HAP-1 (cell line): ENCODE measurements around the gene SMCO1.
"Not testable (repeated sequence)": the region's sequence is repeated elsewhere in the genome, so short reads cannot be mapped to it uniquely, and the experiment has no call there.

ENCODE experiments used
- DNase-seq, 2 experiments: peaks; one replicate each; pipeline ENCODE4 v3.0.0-alpha.2; 2016 to 2020; ENCODE audit warnings: low spot score in 2 of 2
- H3K27me3 ChIP-seq: fragments of 250-450 bp; sonication (Bioruptor Pico); 2 replicates; pipeline ENCODE4 v1.5.1; 2020; ENCODE audit warnings: low read depth, mild to moderate bottlenecking, moderate library complexity
- H3K36me3 ChIP-seq: fragments of 250-450 bp; sonication (Bioruptor Pico); replicated peaks from 2 replicates; pipeline ENCODE4 v1.5.1; 2020; ENCODE audit warnings: mild to moderate bottlenecking
- H3K4me1 ChIP-seq: fragments of 250-450 bp; sonication (Bioruptor Pico); 2 replicates; pipeline ENCODE4 v1.5.1; 2020; ENCODE audit warnings: mild to moderate bottlenecking
- H3K4me3 ChIP-seq: fragments of 250-450 bp; sonication (Bioruptor Pico); 2 replicates; pipeline ENCODE4 v1.5.1; 2020; ENCODE audit warnings: mild to moderate bottlenecking, moderate library complexity
- H3K9me3 ChIP-seq: fragments of 250-450 bp; sonication (Bioruptor Pico); 2 replicates; pipeline ENCODE4 v1.5.1; 2020; ENCODE audit warnings: mild to moderate bottlenecking, moderate library complexity
- in situ Hi-C: fragments of 300-500 bp; cut with MboI; formaldehyde crosslinking; loops from 3 replicates; pipeline ENCODE4 v1.14.3; 2020; ENCODE audit warnings: low sequenced_read_pairs, inconsistent platforms, mixed read lengths

SMCO1 gene

DNA sequence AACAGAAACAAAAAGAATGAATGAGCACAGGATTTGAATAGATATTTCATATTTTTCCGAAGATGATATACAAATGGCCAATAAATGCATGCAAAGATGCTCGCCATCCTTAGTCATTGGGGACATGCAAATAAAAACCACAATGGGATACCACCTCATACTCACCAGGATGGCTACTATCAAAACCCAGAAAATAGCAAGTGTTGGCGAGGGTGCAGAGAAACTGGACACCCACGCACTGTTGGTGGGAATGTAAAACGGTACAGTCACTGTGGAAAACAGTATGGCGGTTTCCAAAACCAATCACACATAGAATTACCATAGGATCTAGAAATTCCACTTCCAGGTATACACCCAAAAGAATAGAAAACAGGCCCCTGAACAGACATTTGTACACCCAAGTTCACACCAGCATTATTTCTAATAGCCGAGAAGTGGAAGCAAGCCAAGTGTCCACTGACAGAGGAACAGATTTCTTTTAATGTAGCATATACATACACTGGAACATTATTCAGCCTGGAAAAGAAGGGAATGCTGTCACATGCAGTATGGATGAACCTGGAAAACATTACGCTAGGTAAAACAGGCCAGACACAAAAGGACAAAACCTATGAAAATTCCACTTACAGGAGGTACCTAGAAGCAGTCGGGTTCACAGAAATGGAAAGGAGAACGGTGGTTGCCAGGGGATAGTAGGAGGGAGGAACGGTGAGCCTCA is 15.2 kb downstream of the SMCO1 start:
- H3K27me3 ChIP-seq, result no peaks in the 10 kb centered on the region
- in situ Hi-C loops, result loop anchor here (25.0 kb wide), 2 partner anchors 413 to 788 kb away; partner anchors contain the start of genes MUC20 and TFRC
- H3K4me3 ChIP-seq, result peak overlapping the region; percentile 95
- DNase-seq, result no peak
- peaks cover 20% of the 10 kb centered on the region for H3K36me3 ChIP-seq
- H3K4me1 ChIP-seq, result peaks cover 9% of the 10 kb centered on the region
- no peaks in the 10 kb centered on the region for H3K9me3 ChIP-seq

DNA sequence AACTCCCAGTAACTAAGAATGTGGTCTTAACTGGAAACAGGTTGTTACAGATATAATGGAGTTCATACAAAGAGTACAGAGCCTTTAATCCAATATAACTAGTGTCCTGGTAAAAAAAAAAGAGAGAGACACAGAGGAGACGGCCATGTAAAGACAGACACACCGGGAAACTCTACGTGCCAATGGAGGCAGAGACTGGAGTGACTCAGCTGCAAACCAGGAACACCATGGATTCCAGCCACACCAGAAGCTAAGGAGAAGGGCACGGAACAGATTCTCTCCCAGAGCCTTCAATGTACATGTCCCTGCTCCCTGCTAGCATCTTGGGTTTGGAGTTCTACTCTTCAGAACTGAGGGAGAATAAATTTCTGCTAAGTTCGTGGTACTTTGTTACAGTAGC is 16.1 kb downstream of the SMCO1 start:
- Histone ChIP-seq H3K9me3 (no peaks in the 10 kb centered on the region), H3K27me3 (no peaks in the 10 kb centered on the region), H3K36me3 (peaks cover 23% of the 10 kb centered on the region), H3K4me3 (peak overlapping the region; percentile 95), H3K4me1 (peaks cover 7% of the 10 kb centered on the region)
- in situ Hi-C loops, result no loop called here
- no peak for DNase-seq

DNA sequence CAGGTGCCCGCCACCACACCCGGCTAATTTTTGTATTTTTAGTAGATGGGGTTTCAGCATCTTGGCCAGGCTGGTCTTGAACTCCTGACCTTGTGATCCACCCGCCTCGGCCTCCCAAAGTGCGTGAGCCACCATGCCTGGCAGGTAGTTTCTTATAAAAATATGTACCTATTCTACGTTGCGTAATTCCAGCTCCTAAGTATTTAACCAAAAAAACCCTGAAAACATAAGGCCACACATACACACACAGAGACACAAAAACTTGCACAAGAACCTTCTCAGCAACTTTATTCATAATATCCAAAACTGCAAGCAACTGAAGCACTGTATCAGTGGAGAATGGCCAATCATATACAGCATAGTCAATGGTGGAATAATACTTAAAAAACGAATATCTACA is 16.8 kb downstream of the SMCO1 start:
- no peak overlapping the region for H3K4me3 ChIP-seq
- in situ Hi-C loops, result no loop called here

DNA sequence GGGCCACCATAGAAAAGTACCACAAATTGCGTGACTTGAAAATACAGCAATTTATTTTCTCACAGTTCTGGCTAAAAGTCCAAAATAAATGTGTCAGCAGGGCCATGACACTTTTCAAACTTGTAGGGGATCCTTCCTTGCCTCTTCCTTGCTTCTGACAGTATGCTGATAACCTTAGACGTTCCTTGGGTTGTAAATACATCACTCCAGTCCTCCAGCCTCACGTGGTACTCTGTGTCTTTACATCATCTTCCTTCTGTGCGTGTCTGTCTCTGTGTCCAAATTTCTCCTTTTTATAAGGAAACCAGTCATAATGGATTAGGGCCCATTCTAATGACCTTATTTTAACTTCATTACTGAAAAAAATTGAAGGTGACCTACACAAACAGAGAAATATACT is 19.0 kb downstream of the SMCO1 start:
- H3K36me3 ChIP-seq, result peaks cover 23% of the 10 kb centered on the region
- DNase-seq, result no peak
- H3K27me3 ChIP-seq, result no peaks in the 10 kb centered on the region
- in situ Hi-C loops, result no loop called here
- H3K4me3 ChIP-seq, result no peak overlapping the region
- H3K4me1 ChIP-seq, result peaks cover 5% of the 10 kb centered on the region; the same call in 1 of the 2 replicates
- no peaks in the 10 kb centered on the region for H3K9me3 ChIP-seq

More for the DNA sequence above, 16.8 kb downstream of the SMCO1 start:
- Histone ChIP-seq H3K27me3 (no peaks in the 10 kb centered on the region), H3K9me3 (no peaks in the 10 kb centered on the region), H3K36me3 (peaks cover 23% of the 10 kb centered on the region), H3K4me1 (peaks cover 5% of the 10 kb centered on the region; the same call in 1 of the 2 replicates)
- DNase-seq, result no peak

DNA sequence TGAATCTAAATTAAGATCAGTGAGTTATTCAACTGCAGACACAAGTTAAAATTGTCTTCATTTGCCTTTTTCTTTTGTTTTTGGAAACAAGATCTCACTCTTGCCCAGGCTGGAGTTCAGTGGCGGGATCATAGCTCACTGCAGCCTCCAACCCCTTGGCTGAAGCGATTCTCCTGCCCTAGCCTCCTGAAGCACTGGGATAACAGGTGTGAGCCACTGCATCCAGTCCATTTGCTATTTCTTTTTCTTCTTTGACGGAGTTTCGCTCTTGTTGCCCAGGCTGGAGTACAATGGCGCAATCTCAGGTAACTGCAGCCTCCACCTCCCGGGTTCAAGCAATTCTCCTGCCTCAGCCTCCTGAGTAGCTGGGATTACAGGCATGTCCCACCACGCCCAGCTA is 21.9 kb downstream of the SMCO1 start:
- in situ Hi-C loops, result no loop called here
- no peak overlapping the region for H3K4me3 ChIP-seq
- peaks cover 23% of the 10 kb centered on the region for H3K36me3 ChIP-seq
- H3K9me3 ChIP-seq, result no peaks in the 10 kb centered on the region
- DNase-seq, result no peak
- H3K27me3 ChIP-seq, result no peaks in the 10 kb centered on the region
- H3K4me1 ChIP-seq, result peaks cover 5% of the 10 kb centered on the region; the same call in 1 of the 2 replicates

DNA sequence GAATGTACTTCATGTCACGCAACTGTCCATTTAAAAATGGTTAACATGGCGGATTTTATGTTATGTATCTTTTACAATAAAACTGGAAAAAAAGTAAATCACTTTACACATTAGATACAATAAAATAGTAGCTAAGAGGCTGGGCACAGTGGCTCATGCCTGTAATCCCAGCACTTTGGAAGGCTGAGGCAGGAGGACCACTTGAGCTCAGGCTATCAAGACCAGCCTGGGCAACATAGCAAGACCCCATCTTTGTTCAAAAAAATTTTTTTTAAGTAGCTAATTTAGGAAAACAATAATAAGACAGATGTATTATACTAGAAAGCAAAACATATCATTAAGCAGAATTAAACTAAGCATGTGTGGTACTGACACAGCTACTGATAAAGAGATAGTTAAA is 23.1 kb downstream of the SMCO1 start:
- in situ Hi-C loops, result no loop called here
- H3K4me3 ChIP-seq, result no peak overlapping the region
- H3K36me3 ChIP-seq, result peaks cover 32% of the 10 kb centered on the region
- no peaks in the 10 kb centered on the region for H3K27me3 ChIP-seq
- DNase-seq, result no peak
- no peaks in the 10 kb centered on the region for H3K9me3 ChIP-seq
- peaks cover 5% of the 10 kb centered on the region; the same call in 1 of the 2 replicates for H3K4me1 ChIP-seq

DNA sequence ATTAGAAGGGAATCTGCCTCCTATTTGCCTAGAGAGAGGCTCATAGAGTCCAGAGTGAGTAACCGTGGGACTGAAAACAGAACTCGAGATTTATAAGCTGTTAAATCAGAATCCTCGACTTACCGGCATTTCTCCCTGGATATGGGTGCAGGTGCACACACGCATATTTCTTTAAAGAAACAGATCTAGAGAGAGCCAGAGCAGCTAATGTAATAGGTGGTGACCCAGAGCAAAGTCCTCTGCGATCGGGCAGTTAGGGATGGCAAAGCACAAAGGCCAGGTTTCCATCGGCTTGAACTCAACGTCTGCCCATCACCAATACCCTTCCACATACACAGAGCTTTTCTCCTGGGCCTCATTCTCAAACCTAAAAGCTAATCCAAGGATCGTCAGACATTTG is 25.4 kb downstream of the SMCO1 start:
- H3K27me3 ChIP-seq, result no peaks in the 10 kb centered on the region
- H3K4me3 ChIP-seq, result no peak overlapping the region
- in situ Hi-C loops, result no loop called here
- H3K4me1 ChIP-seq, result peaks cover 5% of the 10 kb centered on the region; the same call in 1 of the 2 replicates
- H3K36me3 ChIP-seq, result peaks cover 34% of the 10 kb centered on the region
- no peak for DNase-seq
- H3K9me3 ChIP-seq, result no peaks in the 10 kb centered on the region

DNA sequence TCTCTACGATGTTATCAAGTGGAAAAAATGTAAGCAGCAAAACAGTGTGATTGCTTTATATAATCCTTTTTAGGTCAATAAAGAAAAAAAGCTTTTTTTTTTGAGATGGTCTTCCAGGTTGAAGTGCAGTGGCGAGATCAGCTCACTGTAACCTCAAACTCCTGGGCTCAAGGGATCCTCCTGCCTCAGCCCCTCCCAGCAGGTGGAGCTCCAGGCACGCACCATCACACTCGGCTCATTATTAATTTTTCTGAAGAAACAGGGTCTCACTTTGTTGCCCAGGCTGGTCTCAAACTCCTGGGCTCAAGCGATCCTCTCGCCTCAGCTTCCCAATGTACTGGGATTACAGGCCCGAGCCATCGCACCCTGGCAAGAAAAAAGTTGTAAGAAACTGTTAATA is 28.9 kb downstream of the SMCO1 start:
- Histone ChIP-seq H3K4me3 (no peak overlapping the region), H3K9me3 (no peaks in the 10 kb centered on the region), H3K4me1 (peaks cover 5% of the 10 kb centered on the region; the same call in 1 of the 2 replicates), H3K27me3 (no peaks in the 10 kb centered on the region), H3K36me3 (peaks cover 53% of the 10 kb centered on the region)
- DNase-seq, result peak in 1 of 2 experiments; percentile 27
- in situ Hi-C loops, result no loop called here

DNA sequence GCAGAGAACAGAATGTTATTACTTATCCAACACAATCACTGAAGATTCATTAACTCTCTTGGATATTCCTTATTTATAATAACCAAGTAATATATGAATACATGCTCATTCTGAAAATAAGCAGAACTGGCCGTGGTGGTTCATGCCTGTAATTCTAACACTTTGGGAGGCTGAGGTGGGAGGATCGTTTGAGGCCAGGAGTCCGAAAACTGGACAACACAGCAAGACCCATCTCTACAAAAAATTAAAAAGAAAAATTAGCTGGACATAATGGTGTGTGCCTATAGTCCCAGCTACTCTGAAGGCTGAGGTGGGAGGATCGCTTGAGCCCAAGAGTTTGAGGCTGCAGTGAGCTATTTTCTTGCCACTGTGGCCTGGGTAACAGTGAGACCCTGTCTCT is 37.5 kb downstream of the SMCO1 start:
- in situ Hi-C loops, result no loop called here
- Histone ChIP-seq H3K4me1 (no peaks in the 10 kb centered on the region), H3K27me3 (no peaks in the 10 kb centered on the region), H3K9me3 (no peaks in the 10 kb centered on the region), H3K4me3 (no peak overlapping the region), H3K36me3 (peaks cover 64% of the 10 kb centered on the region)
- no peak for DNase-seq

DNA sequence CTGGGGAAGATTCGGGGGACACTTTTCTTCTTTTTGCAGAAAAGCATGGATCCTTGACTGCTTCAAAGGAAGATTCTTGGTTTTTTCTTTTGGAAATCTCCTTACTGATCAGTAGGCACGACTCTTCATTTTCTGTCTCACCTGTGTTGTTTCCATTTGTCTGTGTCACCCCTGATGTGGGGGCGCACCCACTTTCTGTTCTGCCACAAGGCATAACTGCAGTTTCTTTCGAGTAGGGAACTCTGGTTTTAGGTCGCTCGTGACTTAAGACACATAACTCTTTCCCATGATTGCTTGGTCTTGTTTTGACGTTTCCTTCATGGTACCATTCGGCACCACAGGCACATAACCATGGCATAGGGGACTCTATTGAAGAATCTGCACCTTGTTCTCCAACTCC is 42.9 kb downstream of the SMCO1 start:
- Histone ChIP-seq H3K27me3 (no peaks in the 10 kb centered on the region), H3K9me3 (no peaks in the 10 kb centered on the region), H3K4me1 (no peaks in the 10 kb centered on the region), H3K4me3 (no peak overlapping the region), H3K36me3 (peaks cover 56% of the 10 kb centered on the region)
- DNase-seq, result no peak
- in situ Hi-C loops, result no loop called here

DNA sequence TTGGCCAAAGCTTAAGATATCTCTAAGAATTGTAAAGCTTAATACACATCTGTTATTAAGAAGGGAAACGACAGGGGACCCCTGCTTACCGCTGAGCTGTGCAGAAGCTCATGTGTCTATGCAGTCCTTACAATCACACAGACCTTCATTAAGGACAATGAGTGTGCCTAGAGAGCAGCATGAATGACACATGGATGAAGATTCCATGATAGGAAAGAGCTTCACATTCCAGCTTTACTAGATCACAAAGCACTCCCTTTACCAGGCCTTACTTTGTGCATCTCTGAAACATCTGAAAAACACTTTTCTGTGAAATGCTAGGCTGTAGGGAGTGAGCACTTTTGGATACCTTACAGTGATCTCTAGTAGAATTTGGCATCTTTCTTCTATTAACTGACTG is 43.6 kb downstream of the SMCO1 start:
- in situ Hi-C loops, result no loop called here
- Histone ChIP-seq H3K27me3 (no peaks in the 10 kb centered on the region), H3K9me3 (no peaks in the 10 kb centered on the region), H3K4me1 (no peaks in the 10 kb centered on the region), H3K4me3 (no peak overlapping the region), H3K36me3 (peaks cover 49% of the 10 kb centered on the region)
- DNase-seq, result no peak

DNA sequence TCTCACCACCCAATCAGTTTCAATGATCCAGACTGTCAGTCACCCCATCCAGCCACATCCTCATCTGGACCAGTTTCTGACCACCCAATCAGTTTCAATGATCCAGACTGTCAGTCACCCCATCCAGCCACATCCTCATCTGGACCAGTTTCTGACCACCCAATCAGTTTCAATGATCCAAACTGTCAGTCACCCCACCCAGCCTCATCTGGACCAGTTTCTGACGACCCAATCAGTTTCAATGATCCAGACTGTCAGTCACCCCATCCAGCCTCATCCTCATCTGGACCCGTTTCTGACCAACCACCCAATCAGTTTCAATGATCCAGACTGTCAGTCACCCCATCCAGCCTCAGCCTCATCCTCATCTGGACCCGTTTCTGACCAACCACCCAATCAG is 45.0 kb downstream of the SMCO1 start:
- H3K4me1 ChIP-seq, in situ Hi-C loops, H3K4me3 ChIP-seq, H3K9me3 ChIP-seq, H3K27me3 ChIP-seq, DNase-seq: not testable (repeated sequence)
- H3K36me3 ChIP-seq, result peaks cover 43% of the 10 kb centered on the region

DNA sequence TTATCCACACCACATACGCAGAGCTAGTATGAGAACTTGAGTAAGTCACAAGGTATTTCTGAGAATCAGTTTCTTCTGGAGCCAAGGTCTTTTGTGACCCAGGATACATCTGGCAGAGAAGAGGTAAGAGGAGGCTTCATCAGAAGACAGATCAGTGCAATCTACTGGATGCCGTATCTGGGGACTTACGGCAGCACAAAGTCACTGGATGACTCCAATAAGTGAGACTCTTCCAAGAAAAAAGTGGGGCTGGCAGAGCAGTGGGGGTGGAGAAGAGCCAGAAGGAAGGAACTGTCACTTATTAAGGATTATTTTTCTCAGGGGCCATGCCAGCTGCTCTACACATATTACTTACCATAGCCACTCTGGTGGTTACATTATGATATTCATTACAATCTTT is 51.3 kb downstream of the SMCO1 start:
- DNase-seq, result no peak
- no peaks in the 10 kb centered on the region for H3K27me3 ChIP-seq
- no peaks in the 10 kb centered on the region for H3K9me3 ChIP-seq
- no peaks in the 10 kb centered on the region for H3K4me1 ChIP-seq
- H3K36me3 ChIP-seq, result no peaks in the 10 kb centered on the region; the same call in 1 of the 2 replicates
- no peak overlapping the region for H3K4me3 ChIP-seq
- in situ Hi-C loops, result no loop called here

DNA sequence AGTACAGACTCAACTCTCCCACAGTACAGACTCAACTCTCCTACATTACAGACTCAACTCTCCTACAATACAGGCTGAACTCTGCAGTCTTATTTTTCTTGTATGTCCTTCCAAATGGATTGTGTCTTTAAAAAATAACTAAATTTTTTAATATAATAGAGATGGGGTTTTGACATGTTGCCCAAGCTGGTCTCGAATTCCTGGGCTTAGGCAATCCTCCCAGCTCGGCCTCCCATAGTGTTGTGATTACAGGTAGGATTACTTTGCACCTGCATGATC is 51.7 kb downstream of the SMCO1 start:
- in situ Hi-C loops, result no loop called here

More for the DNA sequence above, 51.7 kb downstream of the SMCO1 start:
- Histone ChIP-seq H3K4me1 (no peaks in the 10 kb centered on the region), H3K9me3 (no peaks in the 10 kb centered on the region), H3K36me3 (no peaks in the 10 kb centered on the region), H3K4me3 (no peak overlapping the region), H3K27me3 (no peaks in the 10 kb centered on the region)
- DNase-seq, result no peak
